K562 (cell line): ENCODE results near the gene SEBOX. TPM values are rescaled to one million over a fixed set of nuclear protein-coding genes. Genes with fewer than 3 reads are reported as not detected.

Experiments used
- ATF2 ChIP-seq: sonication (generic); formaldehyde crosslinking; IDR thresholded peaks from 2 replicates; pipeline ENCODE4 v1.8.1; 2022; ENCODE audit warnings: missing genetic modification reagents
- CSDE1 ChIP-seq, 2 experiments: fragments of 450-650 bp; IDR thresholded peaks; 2 replicates each; pipeline ENCODE4 v1.6.1; 2016; ENCODE audit warnings: mild to moderate bottlenecking in 1 of 2
- DNMT1 ChIP-seq: fragments of 450-650 bp; IDR thresholded peaks from 2 replicates; pipeline ENCODE4 v1.6.1; 2016; ENCODE audit warnings: antibody characterized with exemption, mild to moderate bottlenecking
- GABPB1 ChIP-seq: sonication (generic); formaldehyde crosslinking; IDR thresholded peaks from 2 replicates; pipeline ENCODE4 v1.8.0; 2022; ENCODE audit warnings: mild to moderate bottlenecking, missing genetic modification reagents
- MTF1 ChIP-seq: fragments of 250-450 bp; sonication (Bioruptor Pico); IDR thresholded peaks from 2 replicates; pipeline ENCODE4 v1.9.0; 2021; ENCODE audit warnings: moderate library complexity, mild to moderate bottlenecking, inconsistent platforms, borderline replicate concordance
- NCOA1 ChIP-seq: fragments of 450-650 bp; IDR thresholded peaks from 2 replicates; pipeline ENCODE4 v1.6.1; 2016; ENCODE audit warnings: low read depth
- NCOA6 ChIP-seq: fragments of 450-650 bp; IDR thresholded peaks from 2 replicates; pipeline ENCODE4 v1.6.1; 2017; ENCODE audit warnings: mild to moderate bottlenecking
- NR0B1 ChIP-seq: fragments of 450-650 bp; IDR thresholded peaks from one replicate; pipeline ENCODE4 v1.6.1; 2018; ENCODE audit warnings: mild to moderate bottlenecking, moderate library complexity; ENCODE audit not compliant: partially characterized antibody
- POLR2AphosphoS2 ChIP-seq: IDR thresholded peaks from 2 replicates; pipeline ENCODE4 v1.6.1; 2012; ENCODE audit warnings: low read length, improper control_type of control experiment
- SP1 ChIP-seq: sonication (generic); formaldehyde crosslinking; IDR thresholded peaks from 2 replicates; pipeline ENCODE4 v1.8.1; 2022; ENCODE audit warnings: mild to moderate bottlenecking, missing genetic modification reagents
- SRSF7 ChIP-seq: fragments of 200-400 bp; formaldehyde crosslinking; optimal IDR thresholded peaks from 2 replicates; pipeline ENCODE3; 2017; ENCODE audit warnings: mild to moderate bottlenecking, low read depth, low read length
- STAT5A ChIP-seq: IDR thresholded peaks from 2 replicates; pipeline ENCODE4 v1.6.1; 2012; ENCODE audit warnings: low read length, inconsistent platforms, borderline replicate concordance
- XRCC4 ChIP-seq: IDR thresholded peaks from one replicate; pipeline ENCODE4 v1.6.1; 2011; ENCODE audit not compliant: insufficient read depth, insufficient read length; ENCODE audit errors: extremely low read depth
- ZNF124 ChIP-seq: sonication (generic); formaldehyde crosslinking; IDR thresholded peaks from 2 replicates; pipeline ENCODE4 v1.8.1; 2022; ENCODE audit warnings: missing genetic modification reagents
- ZNF3 ChIP-seq: fragments of 250-450 bp; sonication (Bioruptor Pico); IDR thresholded peaks from 2 replicates; pipeline ENCODE4 v1.5.0; 2021; ENCODE audit warnings: mild to moderate bottlenecking, moderate library complexity
- ZNF518B ChIP-seq: fragments of 250-450 bp; sonication (Bioruptor Pico); IDR thresholded peaks from 2 replicates; pipeline ENCODE4 v1.5.0; 2021; ENCODE audit warnings: mild to moderate bottlenecking, moderate library complexity
- ZNF609 ChIP-seq: sonication (generic); formaldehyde crosslinking; IDR thresholded peaks from 2 replicates; pipeline ENCODE4 v1.8.1; 2023; ENCODE audit warnings: missing genetic modification reagents, mild to moderate bottlenecking, borderline replicate concordance
- polyA plus RNA-seq, 8 experiments: library from polyadenylated mRNA; depleted of rRNA in 4 of 8; stranded (reverse) in 5 of 8; unstranded in 3 of 8; fragments of >200 nt; fragmentation: Nextera tagmentation in 2 of 8; fragmentation: Illumina TruSeq in 1 of 8; extraction: Ambion mirVana in 2 of 8; extraction: Trizol in 1 of 8; gene quantifications; 2 replicates each; pipeline versions ENCODE4 v1.2.1 to v1.2.3, GENCODE V29; 2011 to 2014; ENCODE audit warnings: inconsistent platforms in 1 of 8, missing spikeins in 1 of 8
- total RNA-seq, 7 experiments: library from RNA; depleted of rRNA in 6 of 7; stranded (reverse); fragments of >200 nt in 6 of 7; fragmentation: Illumina TruSeq in 2 of 7; extraction: Trizol in 2 of 7; gene quantifications; 2 replicates each; pipeline versions ENCODE4 v1.2.1 to v1.2.3, GENCODE V29; 2011 to 2021; ENCODE audit warnings: low replicate concordance in 1 of 7

SEBOX gene
- total and polyA plus RNA-seq, 9 of the 15 experiments (the other 6 are each of a cell fraction or from before 2014, with no cell fraction given), result not detected

- TF ChIP-seq GABPB1 (CRISPR knock-in tag) (peak; percentile 99), NR0B1 (no peak), SRSF7 (no peak), DNMT1 (no peak), ATF2 (CRISPR knock-in tag) (peak; percentile 93), NCOA6 (no peak), NCOA1 (no peak), POLR2AphosphoS2 (no peak), ZNF124 (CRISPR knock-in tag) (no peak), SP1 (CRISPR knock-in tag) (peak; percentile 64), ZNF3 (CRISPR knock-in tag) (no peak), CSDE1 (IDR thresholded peaks at IDR 0.05) (peak in 1 of 2 experiments; percentile 48; a peak in 1 of 4 replicates), ZNF609 (no peak), XRCC4 (no peak), STAT5A (no peak), ZNF518B (no peak), MTF1 (CRISPR knock-in tag) (no peak)
Observed at GRCh38 chr17:28335201-28335958, 29.6 kb downstream of the SEBOX start, which contains the start of the genes IFT20 and TNFAIP1 (continued).
